Body of pancreas (tissue), 4 donors: ENCODE measurements around the gene CCDC102B.

ENCODE experiments used
- CTCF ChIP-seq, 7 experiments: fragments of 450-650 bp in 4 of 7; fragments of 200-600 bp in 3 of 7; sonication (generic) in 3 of 7; IDR thresholded peaks; one replicate each; pipeline ENCODE4 v1.5.1; 2016 to 2019; ENCODE audit warnings: antibody characterized with exemption in 7 of 7
- POLR2A ChIP-seq, 3 donors: fragments of 450-650 bp; IDR thresholded peaks; one replicate each; pipeline ENCODE4 v1.6.1; 2016; ENCODE audit warnings: antibody characterized with exemption in 3 of 3, mild to moderate bottlenecking in 2 of 3

- TF ChIP-seq CTCF (IDR thresholded peaks at IDR 0.05) (no peak), POLR2A (IDR thresholded peaks at IDR 0.05) (no peak)
These were observed 122.0 kb downstream of the CCDC102B start for GRCh38 chr18:68919900-68920299.
